Keratinocyte (primary cell): ENCODE results near the gene TRABD2B.

Source experiments
- EZH2 ChIP-seq: IDR thresholded peaks from one replicate; pipeline ENCODE4 v1.6.1; 2012; ENCODE audit warnings: inconsistent platforms, mild to moderate bottlenecking, low read length, moderate library complexity
- TF ChIP-seq, protein P1 (sequence below), 3 experiments: IDR thresholded peaks in 1 of 3; conservative IDR thresholded peaks in 1 of 3; optimal IDR thresholded peaks in 1 of 3; 2 replicates in 2 of 3; 3 replicates in 1 of 3; pipeline versions ENCODE3 to v1.5.1; 2011; ENCODE audit warnings: low read length in 3 of 3, mild to moderate bottlenecking in 3 of 3, moderate library complexity in 2 of 3, control low read depth in 1 of 3, inconsistent platforms in 1 of 3; ENCODE audit not compliant: insufficient read depth in 2 of 3; ENCODE audit errors: extremely low read depth in 1 of 3

GRCh38 chr1:47898133-47898845, 98.9 kb downstream of the TRABD2B start:
- TF ChIP-seq, protein P1, sequence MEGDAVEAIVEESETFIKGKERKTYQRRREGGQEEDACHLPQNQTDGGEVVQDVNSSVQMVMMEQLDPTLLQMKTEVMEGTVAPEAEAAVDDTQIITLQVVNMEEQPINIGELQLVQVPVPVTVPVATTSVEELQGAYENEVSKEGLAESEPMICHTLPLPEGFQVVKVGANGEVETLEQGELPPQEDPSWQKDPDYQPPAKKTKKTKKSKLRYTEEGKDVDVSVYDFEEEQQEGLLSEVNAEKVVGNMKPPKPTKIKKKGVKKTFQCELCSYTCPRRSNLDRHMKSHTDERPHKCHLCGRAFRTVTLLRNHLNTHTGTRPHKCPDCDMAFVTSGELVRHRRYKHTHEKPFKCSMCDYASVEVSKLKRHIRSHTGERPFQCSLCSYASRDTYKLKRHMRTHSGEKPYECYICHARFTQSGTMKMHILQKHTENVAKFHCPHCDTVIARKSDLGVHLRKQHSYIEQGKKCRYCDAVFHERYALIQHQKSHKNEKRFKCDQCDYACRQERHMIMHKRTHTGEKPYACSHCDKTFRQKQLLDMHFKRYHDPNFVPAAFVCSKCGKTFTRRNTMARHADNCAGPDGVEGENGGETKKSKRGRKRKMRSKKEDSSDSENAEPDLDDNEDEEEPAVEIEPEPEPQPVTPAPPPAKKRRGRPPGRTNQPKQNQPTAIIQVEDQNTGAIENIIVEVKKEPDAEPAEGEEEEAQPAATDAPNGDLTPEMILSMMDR (optimal IDR thresholded peaks at IDR 0.05 in 1 of 3, IDR thresholded peaks at IDR 0.05 in 1 of 3, conservative IDR thresholded peaks at IDR 0.05 in 1 of 3; ENCODE audit: extremely low read depth in 1 of 3, insufficient read depth in 2 of 3, low read length in 3 of 3): no peak
- TF ChIP-seq EZH2: no peak
